GM18511 (cell line): ENCODE measurements around the gene GLCCI1.
A peak's percentile ranks its signal among the peaks of the same experiment; 100 is the strongest.

Experiments used
- ATAC-seq: cut with Tn5 transposase; IDR thresholded peaks from one replicate; pipeline ENCODE4 v1.9.1; 2021; ENCODE audit warnings: mild to moderate bottlenecking, moderate library complexity; ENCODE audit not compliant: unreplicated experiment

The GLCCI1 gene

GRCh38 chr7:8126601-8127167 is 158.1 kb downstream of the GLCCI1 start:
- ATAC-seq, result no peak

- no peak for ATAC-seq
Measured at GRCh38 chr7:8128449-8129317, 160.1 kb downstream of the GLCCI1 start.

DNA sequence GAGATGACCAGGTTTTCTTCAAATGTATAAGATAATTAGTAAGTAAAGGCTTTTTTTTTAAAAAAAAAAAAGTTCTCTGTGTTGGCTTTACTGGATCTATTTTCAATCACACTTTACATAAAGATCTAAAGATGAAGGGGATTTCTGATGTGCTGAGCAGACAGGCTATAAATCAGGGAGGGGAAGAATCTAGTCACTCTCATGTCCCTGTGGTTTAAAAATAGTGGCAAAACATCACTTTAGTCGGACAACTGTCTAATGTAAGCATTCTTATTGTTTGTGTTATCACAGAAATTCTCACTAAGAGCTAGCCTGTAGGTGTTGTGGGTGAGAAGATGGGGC is 160.7 kb downstream of the GLCCI1 start:
- ATAC-seq, result no peak

- ATAC-seq, result no peak
Measured at GRCh38 chr7:8130663-8131062, 162.1 kb downstream of the GLCCI1 start.

DNA sequence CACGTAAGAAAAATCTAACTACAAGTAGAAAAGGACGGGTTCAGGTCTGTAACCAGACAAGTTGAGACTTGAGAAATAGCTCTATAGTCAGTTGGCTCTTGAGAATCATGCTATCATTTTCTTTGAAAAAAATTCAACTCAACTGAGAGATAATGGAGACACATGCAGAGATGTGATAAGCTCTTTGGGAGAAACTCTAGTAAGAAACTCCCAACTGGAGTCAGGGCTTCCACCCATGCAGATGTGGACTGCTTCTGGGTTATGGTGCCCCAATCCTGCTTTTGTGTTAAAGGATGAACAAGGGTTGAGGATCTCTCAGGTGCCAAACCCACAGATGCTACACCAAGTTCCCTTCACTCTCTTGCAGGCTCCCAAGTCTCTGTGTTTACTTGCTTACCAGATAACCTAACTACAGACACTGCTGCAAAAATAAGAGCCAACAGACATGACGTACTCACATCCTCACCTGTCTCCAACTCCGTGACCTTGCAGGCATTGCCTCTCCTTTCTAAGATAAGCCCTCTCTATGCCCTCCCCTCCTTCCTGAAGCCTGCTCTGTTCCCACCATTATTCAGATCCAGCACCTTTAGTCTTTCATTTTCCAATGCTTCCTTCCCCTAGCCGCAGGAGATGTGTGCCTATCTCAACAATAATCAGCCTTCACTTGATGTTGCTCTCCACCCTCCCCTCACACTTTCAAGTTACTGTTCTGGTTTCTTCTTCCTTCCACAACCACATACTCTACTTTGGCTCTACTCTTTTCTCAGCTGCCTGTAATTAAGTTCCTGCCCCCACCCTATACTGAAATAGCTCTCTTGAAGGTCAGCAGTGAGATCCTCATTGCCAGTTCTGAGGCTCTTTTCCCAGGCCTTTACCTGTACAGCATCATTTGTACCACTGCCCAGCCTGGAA is 163.4 kb downstream of the GLCCI1 start:
- peak; percentile 53 for ATAC-seq

DNA sequence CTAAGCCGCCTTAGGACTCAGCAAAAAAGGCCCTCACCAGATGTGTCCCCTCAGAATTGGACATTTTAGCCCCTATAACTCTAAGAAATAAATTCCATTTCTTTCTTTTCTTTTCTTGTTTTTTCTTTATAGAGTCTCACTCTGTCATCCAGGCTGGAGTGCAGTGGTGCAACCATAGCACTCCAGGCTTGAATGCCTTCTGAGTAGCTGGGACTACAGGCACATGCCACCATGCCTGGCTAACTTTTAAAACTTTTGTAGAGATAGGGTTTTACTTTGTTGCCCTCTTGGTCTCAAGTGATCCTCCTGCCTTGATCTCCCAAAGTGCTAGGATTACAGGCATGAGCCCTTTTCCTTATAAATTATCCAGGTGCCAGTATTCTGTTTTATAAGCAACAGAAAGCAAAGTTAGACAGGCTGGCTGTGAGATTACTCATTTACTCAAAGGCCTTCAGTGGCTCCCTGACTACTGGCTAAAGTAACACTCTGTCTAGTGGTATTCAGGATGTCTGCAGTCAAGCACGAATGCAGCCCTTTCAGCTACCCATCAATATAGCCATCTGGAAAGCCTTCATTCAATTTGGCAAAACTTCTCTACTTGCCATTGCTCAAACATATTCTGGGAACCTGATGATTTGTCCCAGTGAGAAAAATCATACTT is 164.7 kb downstream of the GLCCI1 start:
- peak; percentile 46 for ATAC-seq

GRCh38 chr7:8134089-8134733 is 165.6 kb downstream of the GLCCI1 start:
- peak; percentile 67 for ATAC-seq

DNA sequence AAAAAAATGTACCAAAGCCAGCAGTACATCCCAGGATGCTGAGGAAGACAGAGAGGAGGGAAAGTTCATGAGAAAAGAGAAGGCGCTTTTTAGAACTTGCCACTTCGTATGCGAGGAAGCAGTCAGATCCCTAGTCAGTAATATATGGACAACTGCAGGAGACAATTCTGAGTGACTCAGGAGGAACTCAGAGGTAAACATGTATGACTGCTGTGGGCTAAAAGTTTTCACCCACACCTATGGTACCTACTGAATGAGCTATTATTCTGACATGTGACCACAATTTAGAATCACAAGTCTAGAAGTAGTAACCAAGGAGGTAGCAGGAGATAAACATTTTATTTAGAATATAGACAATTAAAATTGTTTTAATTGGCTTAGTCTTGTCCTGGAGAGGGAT is 166.8 kb downstream of the GLCCI1 start:
- no peak for ATAC-seq

- ATAC-seq, result no peak
Measured at GRCh38 chr7:8136051-8136730, 167.6 kb downstream of the GLCCI1 start.
